ENCODE data around the gene KYAT1.

GRCh38 chr9:128877852-128878251 is 3.9 kb downstream of the KYAT1 start:
- TF ChIP-seq MAX (CRISPR knock-in tag; IDR thresholded peaks at IDR 0.05) (no peak), FOXP1 (CRISPR knock-in tag; IDR thresholded peaks at IDR 0.05; ENCODE audit: borderline replicate concordance) (no peak), MYBL2 (CRISPR knock-in tag; IDR thresholded peaks at IDR 0.05) (no peak), CTCF (IDR thresholded peaks at IDR 0.05) (no peak), ATF3 (CRISPR knock-in tag; conservative IDR thresholded peaks at IDR 0.05) (no peak), USF2 (CRISPR knock-in tag; IDR thresholded peaks at IDR 0.05) (no peak), TEAD4 (CRISPR knock-in tag; IDR thresholded peaks at IDR 0.05) (no peak), JUN (CRISPR knock-in tag; IDR thresholded peaks at IDR 0.05) (no peak)
